GM18498 (cell line): ENCODE results near the gene PASD1.
"Not testable (repeated sequence)": the region's sequence is repeated elsewhere in the genome, so short reads cannot be mapped to it uniquely, and the experiment has no call there.

Experiments
- ATAC-seq: cut with Tn5 transposase; IDR thresholded peaks from one replicate; pipeline ENCODE4 v1.9.1; 2021; ENCODE audit warnings: mild to moderate bottlenecking, moderate library complexity; ENCODE audit not compliant: unreplicated experiment

Gene PASD1

DNA sequence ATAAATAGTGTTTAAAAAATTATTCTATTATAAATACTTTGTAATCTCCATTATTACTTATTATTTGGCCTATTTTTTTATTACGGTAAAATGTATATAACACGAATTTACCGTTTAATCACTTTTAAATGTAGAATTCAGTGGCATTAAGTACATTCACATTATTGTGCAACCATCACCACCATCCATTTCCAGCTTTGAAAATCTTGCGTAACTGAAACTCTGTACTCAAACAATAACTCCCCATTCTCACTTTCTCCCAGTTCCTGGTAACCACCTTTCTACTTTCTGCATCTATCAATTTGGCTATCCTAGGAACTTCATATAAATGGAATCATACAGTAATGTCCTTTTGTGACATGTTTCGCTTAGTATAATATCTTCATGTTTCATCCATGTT is 45.7 kb downstream of the PASD1 start:
- ATAC-seq, result no peak

DNA sequence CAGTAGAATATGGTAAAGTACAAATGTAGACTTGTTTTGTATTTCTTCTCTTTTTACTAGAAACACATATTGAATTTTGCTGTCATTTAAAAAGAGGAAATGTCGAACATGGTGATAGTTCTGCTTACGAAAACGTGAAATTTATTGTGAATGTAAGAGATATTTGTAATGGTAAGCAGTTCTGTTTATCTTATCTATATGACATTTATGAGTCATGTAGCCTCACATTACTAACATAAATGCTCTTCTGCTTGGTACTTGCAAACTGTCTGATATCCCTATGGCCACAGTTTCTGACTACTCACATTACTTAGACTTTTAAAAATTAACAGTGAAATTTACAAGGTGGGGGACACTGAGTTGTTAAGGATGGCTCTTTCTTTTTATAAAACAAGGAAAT is 57.9 kb downstream of the PASD1 start:
- no peak for ATAC-seq

DNA sequence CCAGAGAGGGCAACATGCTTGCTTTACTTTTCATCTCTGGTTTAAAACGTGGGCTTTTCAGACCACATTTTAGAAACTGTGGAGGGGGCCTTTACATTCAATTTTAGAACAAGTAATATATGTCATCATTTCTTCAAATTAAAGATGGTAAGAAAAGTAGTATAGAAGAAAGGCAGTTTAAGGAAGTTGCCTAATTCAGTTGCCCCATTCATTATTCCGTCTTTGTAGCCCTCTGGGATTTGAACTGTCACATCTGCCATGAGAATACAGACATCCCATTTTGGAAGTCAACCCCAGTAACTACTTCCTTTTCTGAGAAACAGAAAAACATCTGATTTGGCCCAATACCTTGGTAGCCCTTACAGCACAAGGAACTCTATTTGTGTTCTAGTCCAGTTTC is 61.2 kb downstream of the PASD1 start:
- no peak for ATAC-seq

DNA sequence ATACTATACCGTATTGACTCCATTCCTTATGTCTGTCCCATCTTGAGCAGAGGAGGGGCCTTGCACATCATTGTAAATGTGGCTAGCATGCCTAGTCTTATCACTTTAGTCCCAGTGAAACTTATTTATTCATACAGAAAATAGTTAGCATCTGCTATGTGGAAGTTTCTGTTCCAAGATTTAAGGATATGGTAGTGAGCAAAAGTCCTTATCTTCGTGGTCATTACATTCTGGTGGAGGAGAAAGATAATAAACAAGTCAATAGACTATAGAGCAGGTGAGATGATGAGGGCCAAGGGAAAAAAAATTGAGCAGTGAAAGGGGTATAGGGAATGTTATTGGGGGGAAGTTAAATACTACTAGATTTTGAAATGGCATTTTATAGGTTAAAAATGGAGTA is 68.3 kb downstream of the PASD1 start:
- ATAC-seq, result no peak

DNA sequence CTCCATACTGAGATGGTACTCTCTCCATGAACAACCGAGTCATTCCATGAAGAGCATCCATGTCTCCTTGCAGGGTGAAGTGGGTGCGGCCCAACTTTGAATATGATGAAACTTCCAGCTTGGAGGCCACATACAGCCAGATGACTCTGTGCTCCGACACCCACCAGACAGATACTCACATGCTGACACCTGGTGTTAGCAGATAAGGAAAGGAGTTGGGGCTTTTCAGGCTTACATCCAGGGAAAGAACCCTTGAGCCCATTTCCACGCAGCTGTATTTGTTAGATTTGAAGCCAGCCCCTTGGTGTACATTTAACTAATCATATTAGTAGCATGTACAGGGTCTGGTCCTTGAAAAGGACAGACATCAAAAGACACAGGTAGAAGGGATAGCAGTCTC is 69.7 kb downstream of the PASD1 start:
- ATAC-seq, result no peak

DNA sequence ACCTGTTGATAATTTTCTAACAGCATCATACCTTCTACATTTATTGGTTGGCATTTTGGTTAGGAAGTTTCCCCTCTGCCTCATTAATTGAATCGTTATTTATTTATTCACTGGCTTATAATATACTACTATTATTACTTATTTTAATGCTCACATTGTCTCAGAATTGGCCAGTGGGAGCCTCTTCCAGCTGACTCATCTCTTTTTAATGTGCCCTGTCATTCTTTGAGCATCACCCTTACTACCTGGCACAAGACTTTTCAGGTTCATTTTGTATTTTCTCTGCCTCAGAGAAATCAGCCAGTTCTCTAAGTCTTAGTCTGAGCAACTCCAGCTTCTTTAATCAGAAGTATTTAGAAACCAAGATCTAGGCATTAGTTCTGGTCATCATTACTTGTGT is 71.5 kb downstream of the PASD1 start:
- no peak for ATAC-seq

DNA sequence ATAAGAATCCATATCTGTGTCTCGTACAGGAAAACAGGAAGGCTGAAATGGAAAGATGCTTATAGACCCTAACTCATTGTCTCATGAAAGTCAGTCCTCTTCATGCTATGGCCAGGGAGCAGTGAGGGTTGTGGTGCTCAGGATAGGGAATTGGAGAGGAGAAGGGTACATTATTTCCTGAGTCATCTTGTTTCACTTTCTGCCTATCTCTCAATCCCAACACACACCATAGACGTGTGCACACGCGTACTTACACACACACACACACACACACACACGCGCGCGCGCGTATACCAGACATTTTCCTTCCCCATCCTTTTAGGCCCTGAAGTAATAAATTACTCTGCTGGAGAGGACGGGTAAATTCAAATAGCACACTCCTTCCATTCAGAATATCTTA is 78.1 kb downstream of the PASD1 start:
- ATAC-seq, result no peak

DNA sequence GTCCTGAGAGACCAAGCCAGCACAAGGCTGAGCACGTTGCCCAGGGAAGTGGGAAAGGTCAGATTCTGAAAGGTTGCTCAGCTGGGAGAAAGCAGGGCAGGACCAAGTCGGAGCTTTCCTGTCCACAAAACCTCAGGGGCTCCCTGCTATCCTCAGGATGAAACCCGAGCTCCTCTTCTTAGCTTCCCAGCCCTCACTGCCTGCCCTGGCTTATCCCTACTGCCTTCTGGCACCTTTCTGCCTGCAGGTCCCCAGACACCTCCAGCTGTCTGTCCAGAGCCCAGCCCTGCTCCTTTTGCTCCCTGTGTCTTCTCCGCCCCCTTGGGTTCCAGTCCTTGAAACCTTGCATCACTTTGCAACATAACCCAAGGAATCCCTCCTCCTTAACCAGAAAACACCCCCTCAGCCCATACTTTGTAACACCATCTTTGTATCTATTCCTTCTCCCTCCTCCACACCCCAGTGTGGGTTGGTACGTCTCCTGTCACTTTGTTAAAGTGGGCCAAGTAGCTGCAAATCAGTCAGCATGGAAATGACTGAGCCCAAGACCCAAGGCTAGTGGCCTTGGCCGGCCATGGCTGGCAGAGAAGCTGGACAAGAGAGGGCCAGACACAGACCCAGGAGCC is 111.8 kb downstream of the PASD1 start:
- ATAC-seq, result no peak

DNA sequence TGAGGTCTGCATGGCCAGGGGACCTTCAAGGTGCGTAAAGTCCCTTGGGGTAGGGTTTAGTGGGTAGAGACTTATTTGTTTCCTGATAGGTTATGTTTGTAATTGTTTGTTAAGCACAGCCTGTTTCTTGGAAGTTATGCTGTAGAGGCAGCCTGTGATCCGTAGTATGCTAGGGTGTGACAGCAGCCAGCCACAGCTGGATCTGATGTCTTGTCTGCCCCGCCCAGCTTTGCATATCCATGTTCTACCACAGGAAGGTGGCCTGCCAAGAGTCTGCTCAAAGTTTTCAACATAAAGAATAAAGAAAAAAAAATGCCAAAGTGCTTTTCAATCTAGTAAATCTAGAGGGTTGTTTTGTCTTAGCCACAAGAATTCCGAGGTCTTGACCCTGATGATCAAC is 112.7 kb downstream of the PASD1 start:
- ATAC-seq, result no peak

DNA sequence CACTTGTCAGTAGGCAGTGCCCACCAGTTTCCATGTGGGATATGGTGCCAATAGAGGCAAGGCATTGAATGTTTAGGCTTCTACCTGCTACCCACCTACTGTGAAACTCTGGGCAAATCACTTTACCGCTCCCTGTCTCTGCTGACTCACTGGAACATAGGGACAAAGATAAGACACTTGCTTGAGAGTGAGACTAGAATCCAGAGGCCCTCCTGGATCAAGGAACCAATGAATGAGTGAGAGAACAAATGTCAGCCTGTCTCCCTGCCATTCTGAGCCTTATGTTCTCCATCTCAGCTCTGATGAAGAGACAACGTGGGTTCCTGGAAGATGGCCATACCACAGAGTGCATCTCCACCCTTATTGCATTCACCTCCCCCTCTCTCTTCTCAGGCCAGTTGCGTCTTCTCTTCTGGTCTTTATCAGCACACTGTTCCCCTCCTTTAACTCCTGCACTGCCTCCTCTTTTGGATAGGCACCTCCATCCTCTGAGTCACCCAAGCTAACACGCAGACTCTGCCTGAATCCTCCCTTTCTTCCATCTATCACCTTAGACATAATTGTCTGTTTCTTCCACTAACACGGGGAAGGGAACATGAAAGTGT is 116.4 kb downstream of the PASD1 start:
- ATAC-seq, result no peak

DNA sequence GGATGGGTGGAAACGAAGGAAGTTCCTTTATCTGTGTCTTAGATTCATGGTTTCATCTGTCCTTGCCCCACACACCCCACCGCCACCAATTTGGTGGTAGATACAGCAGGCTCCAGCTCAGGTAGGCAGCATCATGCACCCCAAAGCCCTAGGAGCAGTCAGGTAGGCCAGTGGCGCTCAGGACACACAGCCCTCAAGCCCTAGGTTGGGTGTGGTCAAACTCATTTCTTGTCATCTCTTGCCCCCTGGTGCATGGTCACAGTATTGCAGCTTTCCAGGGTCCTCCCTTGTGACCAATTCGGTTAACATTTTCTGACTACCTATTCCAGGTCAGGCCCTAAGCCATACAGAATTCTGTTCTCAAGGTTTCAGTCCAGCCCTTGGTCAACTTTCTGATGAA is 117.3 kb downstream of the PASD1 start:
- ATAC-seq, result peak; percentile 85

DNA sequence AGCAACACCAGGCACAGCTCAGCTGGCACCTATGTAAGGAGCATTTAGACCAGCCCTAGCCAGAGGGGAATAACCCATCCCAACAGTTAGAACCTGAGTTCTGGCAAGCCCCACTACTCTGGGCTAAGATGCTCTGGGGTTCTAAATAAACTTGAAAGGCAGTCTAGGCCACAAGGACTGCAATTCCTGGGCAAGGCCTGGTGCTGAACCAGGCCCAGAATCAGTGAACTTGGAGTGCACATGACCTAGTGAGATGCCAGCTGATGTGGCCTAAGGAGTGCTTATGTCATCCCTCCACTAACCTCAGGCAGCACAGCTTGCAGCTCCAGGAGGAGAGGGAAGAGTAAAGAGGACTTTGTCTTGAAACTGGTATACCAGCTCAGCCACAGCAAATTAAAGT is 124.2 kb downstream of the PASD1 start:
- ATAC-seq, result no peak

DNA sequence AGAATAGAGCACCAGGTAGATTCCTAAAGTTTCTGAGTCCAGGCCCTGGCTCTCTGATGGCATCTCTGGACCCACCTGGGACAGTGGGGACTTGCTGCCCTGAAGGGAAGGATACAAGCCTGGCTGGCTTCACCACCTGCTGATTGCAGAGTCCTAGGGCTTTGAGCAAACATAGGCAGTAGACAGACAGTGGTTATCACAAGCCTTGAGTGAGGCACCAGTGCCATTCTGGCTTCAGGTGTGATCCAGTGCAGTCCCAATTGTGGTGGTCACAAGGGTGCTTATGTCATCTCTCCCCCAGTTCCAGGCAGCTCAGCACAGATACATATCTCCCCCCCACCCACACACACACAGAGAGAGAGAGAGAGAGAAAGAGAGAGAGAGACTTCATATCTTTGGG is 125.2 kb downstream of the PASD1 start:
- ATAC-seq, result no peak

DNA sequence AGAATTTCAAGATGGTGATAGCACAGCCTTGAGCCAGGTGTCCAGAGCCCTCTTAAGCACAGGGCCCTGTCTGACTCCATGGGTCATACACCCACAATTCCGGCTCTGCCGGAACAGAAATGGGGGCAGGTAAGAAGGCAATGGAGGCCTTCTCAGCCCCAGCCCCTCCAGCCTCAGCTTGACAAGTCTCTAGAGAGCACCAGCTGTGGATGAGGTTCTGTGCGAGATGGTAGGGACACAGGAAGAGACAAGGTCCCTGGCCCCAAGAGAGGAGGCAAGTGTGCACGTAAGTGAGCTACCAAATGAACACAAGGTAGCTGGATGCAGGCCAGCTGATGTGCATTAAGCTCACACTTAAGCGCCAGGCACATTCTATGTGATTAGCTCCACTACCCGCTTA is 129.3 kb downstream of the PASD1 start:
- no peak for ATAC-seq

DNA sequence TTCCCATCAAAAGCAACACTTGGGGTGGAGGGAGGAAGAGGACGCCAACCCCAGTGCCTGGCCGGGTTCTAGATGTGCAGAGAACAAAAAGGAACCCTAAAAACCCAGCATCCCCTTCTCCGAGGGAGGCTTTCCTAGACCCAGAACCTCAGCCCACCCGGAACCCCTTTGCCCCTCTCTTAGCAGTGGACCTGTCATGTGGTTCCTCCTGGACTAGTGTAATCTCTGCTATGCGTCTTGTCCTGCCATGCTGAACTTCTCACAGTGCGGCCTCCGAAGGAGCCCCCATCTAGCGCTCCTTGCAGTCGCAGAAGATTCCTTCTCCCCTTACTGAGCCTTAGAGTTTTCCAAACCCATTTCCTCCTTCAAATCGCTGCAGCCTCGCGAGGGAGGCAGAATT is 130.6 kb downstream of the PASD1 start:
- no peak for ATAC-seq

DNA sequence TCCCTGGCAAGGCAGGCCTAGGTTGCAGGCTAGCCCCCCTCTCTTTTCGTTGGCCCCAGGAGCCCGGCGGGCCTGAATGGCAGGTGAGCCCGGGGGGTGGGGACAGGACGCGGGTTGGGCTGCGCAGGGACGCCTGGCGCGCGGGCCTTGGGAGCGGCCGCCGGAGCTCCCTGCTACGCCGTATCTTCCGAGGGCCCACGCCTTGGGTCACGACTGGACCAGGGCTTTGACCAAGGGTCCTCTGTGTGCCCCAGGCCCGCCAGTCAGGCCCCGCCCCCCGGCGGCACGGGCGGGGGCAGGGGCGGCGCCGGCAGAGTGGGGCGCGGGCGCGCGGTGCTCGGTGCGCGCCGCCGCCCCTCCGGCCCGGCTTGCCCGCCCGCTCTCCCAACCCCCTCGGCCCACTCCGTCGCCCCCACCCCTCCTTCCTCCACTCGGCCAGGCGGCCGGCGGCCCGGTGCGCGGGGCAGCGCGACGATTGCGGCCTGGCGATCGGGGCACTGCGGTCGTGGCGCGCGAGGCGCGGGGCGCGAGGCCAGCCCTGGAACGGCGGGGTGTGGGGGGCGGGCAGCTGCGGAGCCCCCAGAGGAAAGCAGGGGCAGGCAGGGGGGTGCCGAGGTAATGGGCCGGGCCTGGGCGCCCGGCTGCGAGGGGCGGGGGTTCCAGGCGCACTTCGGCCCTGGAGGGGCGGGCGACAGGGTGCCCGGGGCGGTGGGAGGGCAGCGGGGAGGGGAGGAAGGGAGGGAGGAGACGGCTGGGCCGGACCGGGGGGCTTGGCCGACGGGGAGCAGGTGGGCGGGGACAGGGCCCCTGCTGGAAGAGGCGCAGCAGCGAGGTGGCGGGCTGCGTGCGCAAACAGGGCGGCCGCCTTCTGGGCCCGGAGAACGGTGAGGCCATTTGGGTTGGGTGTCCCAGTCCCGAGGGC is 131.4 kb downstream of the PASD1 start, which contains the start of gene PRRG3:
Gene PRRG3 (plus strand): TSS at position 798 of the 922 bp plus-strand sequence. CDS start 3,357 bp downstream, outside the sequence.
- ATAC-seq, result no peak

DNA sequence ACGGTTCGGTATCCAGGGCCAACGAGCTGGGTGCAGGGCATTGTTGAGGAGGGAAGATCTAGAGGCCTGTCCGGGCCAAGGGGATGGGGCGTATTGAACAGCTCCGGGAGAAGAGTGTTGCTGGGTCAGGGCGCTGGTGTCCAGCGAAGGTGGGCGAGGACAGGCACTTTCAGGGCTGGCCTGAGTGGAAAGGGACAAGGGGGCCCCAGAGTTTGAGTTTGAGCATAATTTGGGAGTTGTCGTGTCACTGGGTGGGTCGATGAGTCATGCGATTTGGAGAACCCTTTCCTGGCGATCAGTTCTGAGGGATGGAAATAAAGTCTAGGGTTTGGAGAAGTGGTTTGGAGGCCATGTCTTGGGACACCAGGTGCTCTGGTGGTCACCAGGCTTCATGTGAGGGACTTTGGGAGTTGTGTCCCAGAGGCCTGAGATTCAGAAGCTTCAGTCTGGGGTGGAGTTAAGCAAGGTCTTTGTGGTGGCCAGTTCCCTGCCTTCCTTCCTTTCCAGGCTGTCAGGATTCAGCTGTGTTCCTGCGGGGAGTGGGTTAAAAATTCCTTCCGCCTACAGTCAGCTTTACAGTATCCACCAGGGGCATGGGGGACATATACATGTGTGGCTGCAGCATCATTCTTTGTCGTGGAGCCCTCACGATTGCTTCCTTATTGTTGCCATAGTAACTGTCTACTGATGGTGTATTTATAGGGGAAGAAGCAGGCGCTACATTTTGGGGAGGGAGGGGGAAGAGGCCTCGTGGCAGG is 132.3 kb downstream of the PASD1 start:
- no peak for ATAC-seq

DNA sequence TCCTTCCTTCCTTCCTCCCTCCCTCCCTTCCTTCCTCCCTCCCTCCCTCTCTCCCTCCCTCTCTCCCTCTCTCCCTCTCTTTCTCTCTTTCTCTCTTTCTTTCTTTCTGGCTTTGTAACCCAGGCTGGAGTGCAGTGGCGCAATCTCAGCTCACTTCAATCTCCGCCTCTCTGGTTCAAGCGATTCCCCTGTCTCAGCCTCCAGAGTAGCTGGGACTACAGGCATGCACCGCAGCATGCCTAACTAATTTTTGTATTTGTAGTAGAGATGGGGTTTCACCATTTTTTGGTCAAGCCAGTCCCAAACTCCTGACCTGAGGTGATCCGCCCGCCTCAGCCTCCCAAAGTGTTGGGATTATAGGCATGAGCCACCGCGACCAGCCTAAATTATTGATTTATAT is 133.6 kb downstream of the PASD1 start:
- ATAC-seq, result not testable (repeated sequence)

DNA sequence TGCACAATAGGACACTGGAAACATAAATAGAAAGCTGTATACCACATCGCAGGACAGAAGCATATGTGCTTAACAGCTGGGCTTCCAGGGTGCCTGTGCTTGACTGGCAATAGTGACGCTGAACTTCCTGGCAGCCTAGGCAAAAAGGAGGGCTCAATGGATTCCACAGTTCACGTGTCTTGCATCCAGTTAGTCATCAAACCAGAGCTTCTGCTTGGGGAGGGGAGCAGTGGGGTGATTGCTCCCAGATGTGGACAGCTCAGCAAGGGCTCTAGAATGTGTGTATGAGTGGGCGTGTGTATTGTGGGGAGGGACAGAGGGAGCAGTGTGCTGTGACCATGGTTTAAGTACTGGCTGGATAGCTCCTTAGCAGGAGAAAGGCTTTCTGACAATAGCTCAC is 134.0 kb downstream of the PASD1 start:
- ATAC-seq, result no peak

DNA sequence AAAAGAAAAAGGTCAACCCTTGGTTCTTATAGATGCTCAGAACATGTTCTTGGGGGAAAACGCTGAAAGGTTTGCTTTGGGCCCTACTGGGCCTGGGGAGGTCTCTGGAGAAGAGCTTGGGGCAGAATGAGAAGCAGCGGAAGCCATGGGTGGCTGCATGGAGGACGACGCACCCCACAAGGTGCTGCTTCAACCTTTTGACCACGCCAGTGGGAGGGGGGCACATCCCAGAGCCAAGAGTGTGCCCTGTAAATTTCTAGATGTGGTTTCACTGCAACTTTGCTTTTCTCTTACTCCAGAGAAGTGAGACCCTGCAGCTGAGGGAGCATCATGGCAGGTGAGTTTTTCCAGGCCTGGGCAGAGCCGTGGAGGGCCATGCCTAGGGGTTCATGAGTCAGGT is 135.0 kb downstream of the PASD1 start:
- no peak for ATAC-seq

DNA sequence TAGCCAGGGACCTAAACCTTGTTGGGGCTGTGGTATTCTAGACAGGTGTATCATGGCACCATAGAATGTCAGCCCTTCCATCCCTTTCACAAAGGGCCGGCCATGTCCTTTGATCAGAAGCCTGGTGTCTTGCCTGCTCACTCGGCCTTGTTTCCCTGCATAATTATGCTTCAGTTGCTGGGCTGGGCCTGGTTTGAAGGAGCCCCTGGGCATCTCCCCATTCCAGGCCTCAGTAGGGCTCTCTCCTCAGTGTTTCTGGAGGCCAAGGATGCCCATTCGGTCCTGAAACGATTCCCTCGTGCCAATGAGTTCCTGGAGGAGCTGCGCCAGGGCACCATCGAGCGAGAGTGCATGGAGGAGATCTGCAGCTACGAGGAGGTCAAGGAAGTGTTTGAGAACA is 136.3 kb downstream of the PASD1 start:
- no peak for ATAC-seq
